Measurements from ENCODE around the gene CASK. TPM values are rescaled to one million over a fixed set of nuclear protein-coding genes. Genes with fewer than 3 reads are reported as not detected.

Gene CASK
- total RNA-seq, 1 donor from 2014 or later, result 13.4 TPM

GRCh38 chrX:41602816-41603345, 320.5 kb downstream of the CASK start:
- Histone ChIP-seq H3K36me3 (no peaks in the 10 kb centered on the region), H3K27ac (replicated peaks) (no peak overlapping the region), H3K4me1 (no peaks in the 10 kb centered on the region), H3K4me3 (no peak overlapping the region), H3K27me3 (ENCODE audit: low read depth) (no peaks in the 10 kb centered on the region), H3K9me3 (replicated peaks) (no peaks in the 10 kb centered on the region)
- no peak for TF ChIP-seq CTCF (IDR thresholded peaks at IDR 0.05; ENCODE audit: borderline replicate concordance)
- intact Hi-C loops (cut with micrococcal nuclease), result no loop called here
- no peak for DNase-seq

- H3K4me3 ChIP-seq, result no peak overlapping the region
- H3K4me1 ChIP-seq, result no peaks in the 10 kb centered on the region
- no peak overlapping the region for H3K27ac ChIP-seq (replicated peaks)
- H3K27me3 ChIP-seq (ENCODE audit: low read depth), result no peaks in the 10 kb centered on the region
- intact Hi-C loops (cut with micrococcal nuclease), result no loop called here
- no peaks in the 10 kb centered on the region for H3K36me3 ChIP-seq
- no peaks in the 10 kb centered on the region for H3K9me3 ChIP-seq (replicated peaks)
- TF ChIP-seq CTCF (IDR thresholded peaks at IDR 0.05; ENCODE audit: borderline replicate concordance), result no peak
- DNase-seq, result no peak
Observed at GRCh38 chrX:41600291-41600690, 323.1 kb downstream of the CASK start.

- H3K4me1 ChIP-seq, result no peaks in the 10 kb centered on the region
- H3K4me3 ChIP-seq, result no peak overlapping the region
- no peaks in the 10 kb centered on the region for H3K36me3 ChIP-seq
- intact Hi-C loops (cut with micrococcal nuclease), result no loop called here
- no peak for TF ChIP-seq CTCF (IDR thresholded peaks at IDR 0.05; ENCODE audit: borderline replicate concordance)
- peak overlapping the region; percentile 23 for H3K27ac ChIP-seq (replicated peaks)
- no peaks in the 10 kb centered on the region for H3K27me3 ChIP-seq (ENCODE audit: low read depth)
- no peak for DNase-seq
- H3K9me3 ChIP-seq (replicated peaks), result no peaks in the 10 kb centered on the region
Observed at GRCh38 chrX:41599507-41599906, 323.8 kb downstream of the CASK start.

- Histone ChIP-seq H3K27me3 (ENCODE audit: low read depth) (no peaks in the 10 kb centered on the region), H3K36me3 (no peaks in the 10 kb centered on the region), H3K4me1 (no peaks in the 10 kb centered on the region), H3K4me3 (no peak overlapping the region), H3K27ac (replicated peaks) (no peak overlapping the region), H3K9me3 (replicated peaks) (no peaks in the 10 kb centered on the region)
- intact Hi-C loops (cut with micrococcal nuclease), result no loop called here
- no peak for TF ChIP-seq CTCF (IDR thresholded peaks at IDR 0.05; ENCODE audit: borderline replicate concordance)
- DNase-seq, result no peak
Observed at GRCh38 chrX:41596596-41596995, 326.8 kb downstream of the CASK start.

- Histone ChIP-seq H3K27me3 (ENCODE audit: low read depth) (no peaks in the 10 kb centered on the region), H3K27ac (replicated peaks) (no peak overlapping the region), H3K4me3 (no peak overlapping the region), H3K36me3 (no peaks in the 10 kb centered on the region), H3K4me1 (no peaks in the 10 kb centered on the region), H3K9me3 (replicated peaks) (no peaks in the 10 kb centered on the region)
- TF ChIP-seq CTCF (IDR thresholded peaks at IDR 0.05; ENCODE audit: borderline replicate concordance), result no peak
- intact Hi-C loops (cut with micrococcal nuclease), result no loop called here
- DNase-seq, result no peak
Observed at GRCh38 chrX:41594634-41595033, 328.7 kb downstream of the CASK start.

Data from left ventricle myocardium inferior (tissue), 1 donor.